ENCODE data around the gene AAMDC.
"Not testable (repeated sequence)": the region's sequence is repeated elsewhere in the genome, so short reads cannot be mapped to it uniquely, and the experiment has no call there.

DNA sequence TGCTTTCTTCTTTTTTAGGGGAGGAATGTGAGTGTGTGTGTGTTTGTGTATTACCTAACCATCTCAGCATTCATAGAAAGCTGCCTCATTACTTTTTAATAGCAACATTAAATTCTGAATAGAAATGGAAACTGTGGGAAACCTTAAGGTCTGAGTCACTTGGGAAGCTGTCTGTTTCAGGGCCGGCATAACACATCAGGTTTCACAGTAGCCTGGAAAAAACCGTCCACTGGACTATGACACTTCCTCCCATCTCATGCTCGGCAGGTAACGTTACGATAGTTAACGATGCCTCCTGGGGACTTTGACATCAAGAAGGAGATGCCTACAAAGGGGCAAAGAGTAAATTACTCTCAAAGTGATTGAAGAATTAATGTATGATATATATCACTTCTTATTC, 89.9 kb downstream of the AAMDC start:
- TF ChIP-seq, protein P1, sequence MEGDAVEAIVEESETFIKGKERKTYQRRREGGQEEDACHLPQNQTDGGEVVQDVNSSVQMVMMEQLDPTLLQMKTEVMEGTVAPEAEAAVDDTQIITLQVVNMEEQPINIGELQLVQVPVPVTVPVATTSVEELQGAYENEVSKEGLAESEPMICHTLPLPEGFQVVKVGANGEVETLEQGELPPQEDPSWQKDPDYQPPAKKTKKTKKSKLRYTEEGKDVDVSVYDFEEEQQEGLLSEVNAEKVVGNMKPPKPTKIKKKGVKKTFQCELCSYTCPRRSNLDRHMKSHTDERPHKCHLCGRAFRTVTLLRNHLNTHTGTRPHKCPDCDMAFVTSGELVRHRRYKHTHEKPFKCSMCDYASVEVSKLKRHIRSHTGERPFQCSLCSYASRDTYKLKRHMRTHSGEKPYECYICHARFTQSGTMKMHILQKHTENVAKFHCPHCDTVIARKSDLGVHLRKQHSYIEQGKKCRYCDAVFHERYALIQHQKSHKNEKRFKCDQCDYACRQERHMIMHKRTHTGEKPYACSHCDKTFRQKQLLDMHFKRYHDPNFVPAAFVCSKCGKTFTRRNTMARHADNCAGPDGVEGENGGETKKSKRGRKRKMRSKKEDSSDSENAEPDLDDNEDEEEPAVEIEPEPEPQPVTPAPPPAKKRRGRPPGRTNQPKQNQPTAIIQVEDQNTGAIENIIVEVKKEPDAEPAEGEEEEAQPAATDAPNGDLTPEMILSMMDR (IDR thresholded peaks at IDR 0.05 in 8 of 11, conservative IDR thresholded peaks at IDR 0.05 in 3 of 11): not testable (repeated sequence)
- TF ChIP-seq POLR2A, POLR2AphosphoS5 (IDR thresholded peaks at IDR 0.05): not testable (repeated sequence)
